GM21515 (cell line): ENCODE results near the gene TNNC2.
"Not testable (repeated sequence)": the region's sequence is repeated elsewhere in the genome, so short reads cannot be mapped to it uniquely, and the experiment has no call there.

ENCODE experiments used
- ATAC-seq: cut with Tn5 transposase; IDR thresholded peaks from one replicate; pipeline ENCODE4 v1.9.1; 2021; ENCODE audit not compliant: unreplicated experiment

The TNNC2 gene

DNA sequence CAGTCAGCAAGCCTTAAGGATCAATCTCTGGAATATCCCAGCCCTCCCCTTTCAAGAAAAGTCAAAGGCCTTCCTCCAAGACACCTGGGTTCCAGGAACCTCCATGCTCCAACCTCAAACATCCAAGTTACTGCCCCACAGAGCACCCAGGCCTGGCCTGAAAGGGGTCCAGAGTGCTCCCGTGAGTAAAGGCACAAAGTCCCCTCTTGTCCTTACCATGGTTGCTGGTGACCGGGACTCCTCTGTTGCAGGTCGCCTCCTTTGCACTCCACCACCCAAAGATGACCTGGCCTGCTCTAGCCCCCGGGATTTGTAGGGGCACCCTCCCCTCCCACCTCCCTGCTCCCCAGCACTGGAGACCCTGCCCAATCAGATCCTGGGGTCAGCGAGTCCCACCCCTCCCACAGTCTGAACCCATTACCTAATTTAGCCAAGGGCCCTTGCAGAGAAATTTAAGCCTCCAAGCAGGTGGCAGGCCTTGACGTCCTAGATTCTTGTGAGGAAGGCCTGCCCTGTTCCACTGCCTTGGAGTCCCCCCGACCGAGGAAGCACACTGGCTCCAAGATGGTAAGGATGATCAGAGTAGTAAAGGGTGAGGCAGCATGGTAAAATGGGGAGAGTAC, at the start of gene TNNC2:
TNNC2 (minus strand) TSS at position 283 of the 623 bp plus-strand sequence; CDS start at position 219, 64 bp downstream.
- no peak for ATAC-seq

DNA sequence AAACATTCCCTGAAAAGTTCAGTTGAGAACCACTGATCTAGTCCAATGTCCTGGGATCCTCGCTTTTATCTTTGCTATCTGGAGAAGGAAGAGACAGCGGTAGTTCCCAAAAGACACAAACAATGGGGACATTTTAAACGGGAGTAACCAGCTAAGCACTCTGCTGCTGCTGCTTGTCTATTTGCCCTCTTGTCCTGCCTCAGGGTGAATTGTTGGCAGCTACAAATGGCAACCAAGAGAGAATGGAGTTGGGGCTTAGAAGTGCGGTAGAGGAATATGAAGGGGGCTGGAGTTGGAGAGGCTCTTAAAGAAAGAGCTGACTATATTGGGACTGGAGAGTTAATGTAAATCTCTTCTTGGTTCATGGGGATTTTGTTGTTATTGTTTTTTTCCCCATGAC, 47.5 kb upstream of the TNNC2 start:
- no peak for ATAC-seq

DNA sequence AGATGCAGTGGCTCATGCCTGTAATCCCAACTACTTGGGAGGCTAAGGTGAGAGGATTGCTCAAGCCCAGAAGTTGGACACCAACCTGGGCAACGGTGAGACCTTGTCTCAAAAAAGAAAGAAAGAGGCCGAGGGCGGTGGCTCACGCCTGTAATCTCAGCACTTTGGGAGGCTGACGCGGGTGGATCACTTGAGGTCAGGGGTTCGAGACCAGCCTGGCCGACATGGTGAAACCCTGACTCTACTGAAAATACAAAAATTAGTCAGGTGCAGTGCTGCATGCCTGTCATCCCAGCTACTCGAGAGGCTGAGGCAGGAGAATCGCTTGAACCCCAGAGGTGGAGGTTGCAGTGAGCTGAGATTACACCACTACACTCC, 47.0 kb upstream of the TNNC2 start:
- ATAC-seq = not testable (repeated sequence)

DNA sequence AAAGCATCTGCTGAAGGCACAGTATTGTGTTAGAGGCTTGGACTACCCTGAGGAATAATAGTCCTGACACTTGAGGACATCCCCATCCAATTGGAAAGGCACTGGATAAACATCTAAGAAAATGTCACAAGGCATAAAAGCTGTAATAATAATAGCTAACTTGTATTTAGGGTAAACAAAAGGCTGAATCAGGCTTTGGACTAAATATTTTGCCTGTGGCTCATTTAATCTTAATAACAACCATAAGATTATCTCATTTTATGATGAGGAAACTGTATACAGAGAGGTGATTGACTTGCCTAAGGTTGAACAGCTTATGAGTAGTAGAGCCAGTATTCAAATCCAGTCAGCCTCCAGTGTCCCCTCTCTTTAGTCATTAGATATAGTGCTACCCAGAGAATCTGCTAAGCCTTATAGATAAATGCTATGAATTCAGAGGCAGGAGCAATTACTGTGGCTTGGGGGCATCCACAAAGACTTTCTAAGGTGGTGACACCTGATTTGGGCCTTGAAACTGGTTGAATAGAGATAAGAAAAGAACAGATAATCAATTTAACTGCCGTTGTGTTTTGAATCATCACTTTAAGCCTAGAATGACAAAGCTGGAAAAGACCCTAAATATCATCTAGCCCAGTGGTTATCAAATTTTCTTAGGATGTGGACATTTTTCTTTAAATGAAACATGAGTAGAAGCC, 46.4 kb upstream of the TNNC2 start:
- no peak for ATAC-seq

DNA sequence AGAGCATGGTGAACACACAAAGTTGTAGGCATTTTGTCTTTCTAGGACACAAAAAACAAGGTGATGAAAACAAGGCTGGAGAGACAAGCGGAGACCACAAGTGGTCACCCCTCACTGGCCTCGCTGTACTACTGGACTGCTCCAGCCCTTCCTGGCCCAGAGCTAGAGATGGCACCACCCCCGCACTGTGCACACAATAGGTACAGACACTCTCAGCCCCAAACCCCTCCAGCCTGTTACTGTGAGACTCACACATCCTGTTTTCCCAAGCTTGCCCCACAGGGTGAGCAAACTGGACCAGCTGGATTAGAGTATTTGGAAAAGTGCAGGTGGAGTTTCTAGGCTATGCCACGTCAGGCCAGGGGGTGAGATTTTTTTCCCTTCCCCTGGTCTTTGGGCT, 45.5 kb upstream of the TNNC2 start:
- ATAC-seq = no peak

DNA sequence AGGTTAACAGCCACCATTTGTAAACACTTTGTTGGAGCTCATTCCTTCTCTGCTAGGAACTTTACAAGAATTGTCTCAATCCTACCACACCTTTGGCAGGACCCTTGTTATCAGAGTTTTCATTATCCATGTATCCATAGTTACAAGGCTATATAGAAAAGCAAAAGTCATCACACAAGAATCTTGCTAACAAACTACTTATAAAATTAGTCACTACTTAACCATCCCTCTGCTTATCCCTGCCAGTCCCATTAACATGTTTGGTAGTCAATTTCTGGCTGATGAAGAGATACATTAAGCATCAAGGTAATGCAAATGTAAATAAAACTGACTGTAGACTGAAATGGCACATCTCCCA, 40.7 kb upstream of the TNNC2 start:
- ATAC-seq = no peak

DNA sequence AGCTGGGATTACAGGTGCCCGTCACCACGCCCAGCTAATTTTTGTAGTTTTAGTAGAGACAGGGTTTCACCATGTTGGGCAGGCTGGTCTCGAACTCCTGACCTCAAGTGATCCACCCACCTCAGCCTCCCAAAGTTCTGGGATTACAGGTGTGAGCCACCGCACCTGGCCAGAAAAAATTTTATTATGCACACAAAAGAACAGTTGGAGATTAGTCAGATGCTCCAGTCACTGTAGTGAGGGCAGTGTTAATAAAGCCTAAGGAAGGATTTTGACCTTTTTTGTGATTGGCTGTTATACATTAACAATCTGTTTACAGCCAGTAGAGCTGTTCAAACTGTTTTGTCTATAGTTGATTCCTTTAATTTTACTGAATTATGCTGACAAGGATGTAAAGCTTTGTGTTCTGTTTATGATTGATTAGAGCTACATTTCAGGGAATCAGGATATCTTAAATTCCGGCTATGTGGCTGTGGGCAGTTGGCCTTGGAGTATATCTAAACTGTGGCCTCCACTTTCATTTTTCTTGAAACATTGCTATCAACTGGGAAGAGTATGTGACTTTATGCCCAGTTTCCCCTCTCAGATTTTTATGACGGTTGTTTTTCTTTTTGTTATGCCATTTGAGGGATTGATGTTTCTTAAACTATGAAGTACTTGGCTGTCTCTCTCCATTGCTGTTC, 40.2 kb upstream of the TNNC2 start:
- ATAC-seq = no peak

DNA sequence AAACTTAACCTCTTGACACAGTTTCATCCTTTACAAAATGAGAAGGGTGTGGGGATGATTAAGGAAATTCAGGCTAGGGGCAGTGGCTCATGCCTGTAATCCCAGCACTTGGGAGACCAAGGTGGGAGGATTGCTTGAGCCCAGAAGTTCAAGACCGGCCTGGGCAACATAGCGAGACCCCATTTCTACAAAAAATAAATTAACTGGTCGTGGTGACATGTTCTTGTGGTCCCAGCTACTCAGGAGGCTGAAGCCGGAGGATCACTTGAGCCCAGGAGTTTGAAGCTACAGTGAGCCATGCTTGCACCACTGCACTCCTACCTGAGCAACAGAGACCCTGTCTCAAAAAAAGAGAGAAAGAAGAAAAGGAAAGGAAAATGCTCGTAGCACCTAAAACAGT, 39.3 kb upstream of the TNNC2 start:
- ATAC-seq = no peak

DNA sequence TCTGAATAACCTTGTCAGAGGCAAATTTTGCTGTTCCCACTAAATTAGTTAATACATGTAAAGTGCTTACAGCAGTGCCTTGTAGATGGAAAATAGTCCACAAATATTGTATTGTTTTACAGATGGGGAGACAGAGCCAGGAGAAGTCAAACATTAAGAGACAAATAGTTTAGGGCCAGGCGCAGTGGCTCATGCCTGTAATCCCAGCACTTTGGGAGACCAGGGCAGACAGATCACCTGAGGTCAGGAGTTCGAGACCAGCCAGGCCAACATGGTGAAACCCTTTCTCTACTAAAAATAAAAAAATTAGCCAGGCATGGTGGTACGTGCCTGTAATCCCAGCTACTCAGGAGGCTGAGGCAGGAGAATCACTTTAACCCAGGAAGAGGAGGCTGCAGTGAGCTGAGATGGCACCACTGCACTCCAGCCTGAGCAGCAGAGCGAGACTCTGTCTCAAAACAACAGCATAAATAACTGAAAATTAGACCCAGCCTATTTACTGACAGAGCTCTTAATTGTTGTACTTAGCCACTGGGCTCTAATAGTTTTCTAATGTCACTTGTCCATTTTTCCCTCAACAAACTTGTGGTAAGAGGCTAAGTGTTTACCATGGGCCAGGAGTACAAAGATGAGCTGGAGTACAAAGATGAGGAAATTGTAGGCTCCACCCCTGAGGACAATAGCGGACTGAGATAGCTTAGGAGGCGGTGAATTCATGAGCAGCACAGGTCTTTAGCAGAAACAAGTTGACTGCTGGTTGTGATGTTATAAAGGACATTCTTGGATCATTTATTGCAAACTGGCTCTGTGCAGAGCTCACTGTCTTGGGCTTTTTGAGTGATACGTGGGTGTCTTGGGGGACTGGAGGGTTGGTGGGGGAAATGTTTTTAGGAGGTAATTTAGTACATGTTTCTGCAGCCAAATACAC, 36.7 kb upstream of the TNNC2 start:
- no peak for ATAC-seq

DNA sequence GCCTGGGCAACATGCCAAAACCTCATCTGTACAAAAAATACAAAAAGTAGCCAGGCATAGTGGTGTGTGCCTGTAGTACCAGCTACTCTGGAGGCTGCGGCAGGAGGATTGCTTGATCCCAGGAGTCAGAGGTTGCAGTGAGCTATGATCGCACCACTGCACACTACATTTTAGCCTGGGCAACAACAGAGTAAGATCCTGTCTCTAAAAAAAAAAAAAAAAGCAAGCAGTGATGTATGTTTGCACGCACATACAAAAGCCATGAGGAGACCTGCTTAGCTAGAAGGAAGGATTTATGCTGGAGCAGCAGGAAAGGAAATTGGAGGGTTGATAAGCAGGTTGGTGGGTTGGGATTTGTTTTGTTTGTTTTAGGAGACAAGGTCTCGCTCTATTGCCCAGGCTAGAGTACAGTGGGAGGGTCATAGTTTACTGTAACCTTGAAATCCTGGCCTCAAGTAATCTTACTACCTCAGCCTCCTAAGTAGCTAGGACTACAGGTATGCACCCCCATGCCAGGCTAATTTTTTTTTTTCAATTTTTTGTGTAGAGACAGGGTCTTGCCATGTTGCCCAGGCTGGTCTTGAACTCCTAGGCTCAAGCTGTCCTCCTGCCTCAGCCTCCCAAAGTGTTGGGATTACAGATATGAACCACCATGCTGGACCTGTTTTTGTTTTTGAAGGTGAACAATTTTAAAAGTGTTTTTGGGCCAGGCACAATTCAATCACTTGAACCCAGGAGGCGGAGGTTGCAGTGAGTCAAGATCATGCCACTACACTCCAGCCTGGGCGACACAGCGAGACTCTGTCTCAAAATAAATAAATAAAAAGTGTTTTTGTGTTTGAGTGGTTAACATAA, 34.3 kb upstream of the TNNC2 start:
- no peak for ATAC-seq

DNA sequence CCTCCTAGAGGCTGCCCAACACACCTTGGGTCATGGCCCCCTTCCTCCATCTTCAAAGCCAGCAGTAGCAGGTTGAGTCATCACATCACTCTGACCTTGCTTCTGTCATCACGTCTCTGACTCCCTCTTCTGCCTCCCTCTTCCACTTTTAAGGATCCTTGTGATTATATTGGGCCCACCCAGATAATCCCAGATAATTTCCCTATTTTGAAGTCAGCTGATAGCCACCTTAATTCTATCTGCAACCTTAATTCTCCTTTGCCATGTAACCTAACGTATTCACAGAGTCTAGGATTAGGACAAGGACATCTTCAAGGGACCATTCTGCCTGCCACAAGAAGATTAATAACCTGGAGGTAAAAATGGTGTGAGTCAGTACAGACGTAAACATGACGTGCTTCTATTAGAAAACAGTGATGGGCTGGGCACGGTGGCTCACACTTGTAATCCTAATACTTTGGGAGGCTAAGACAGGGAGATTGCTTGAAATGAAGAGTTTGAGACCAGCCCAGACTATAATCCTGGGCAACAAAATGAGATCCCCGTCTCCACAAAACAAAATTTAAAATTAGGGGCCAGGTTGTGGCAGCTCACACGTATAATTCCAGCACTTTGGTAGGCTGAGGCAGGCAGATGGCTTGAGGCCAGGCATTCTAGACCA, 33.6 kb upstream of the TNNC2 start:
- ATAC-seq = no peak

DNA sequence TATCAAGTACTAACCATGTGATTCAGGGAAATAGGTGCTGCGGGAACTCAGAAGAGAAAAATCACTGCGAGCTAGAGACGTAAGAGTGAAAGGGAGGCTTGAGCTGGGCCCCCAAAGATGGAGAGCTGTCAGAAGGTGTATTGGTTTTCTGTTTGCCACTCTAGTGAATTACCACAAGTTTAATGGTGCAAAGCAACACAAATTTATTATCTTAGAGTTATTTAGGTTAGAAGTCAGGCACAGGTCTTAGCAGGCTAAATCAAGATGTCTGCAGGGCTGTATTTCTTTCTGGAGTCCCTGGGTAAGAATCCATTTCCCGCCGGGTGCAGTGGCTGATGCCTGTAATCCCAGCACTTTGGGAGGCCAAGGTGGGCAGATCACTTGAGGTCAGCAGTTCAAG, 32.8 kb upstream of the TNNC2 start:
- no peak for ATAC-seq

DNA sequence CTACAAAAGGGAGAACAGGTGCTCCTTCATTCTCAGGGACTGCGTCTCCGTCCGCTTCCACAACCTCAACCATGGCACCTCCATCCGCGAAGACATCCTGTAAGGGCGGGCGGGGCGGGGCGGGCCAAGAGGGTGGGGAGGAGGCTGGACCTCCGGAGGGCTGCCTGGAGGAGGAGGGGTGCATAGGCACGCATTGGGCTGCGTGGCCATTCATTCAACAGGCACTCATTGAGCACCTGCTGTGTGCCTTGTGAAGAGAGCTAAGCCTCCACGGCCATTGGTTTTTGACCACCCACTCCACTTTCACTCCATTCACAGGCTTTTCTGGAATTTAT, 30.7 kb upstream of the TNNC2 start:
- ATAC-seq = peak; percentile 30

DNA sequence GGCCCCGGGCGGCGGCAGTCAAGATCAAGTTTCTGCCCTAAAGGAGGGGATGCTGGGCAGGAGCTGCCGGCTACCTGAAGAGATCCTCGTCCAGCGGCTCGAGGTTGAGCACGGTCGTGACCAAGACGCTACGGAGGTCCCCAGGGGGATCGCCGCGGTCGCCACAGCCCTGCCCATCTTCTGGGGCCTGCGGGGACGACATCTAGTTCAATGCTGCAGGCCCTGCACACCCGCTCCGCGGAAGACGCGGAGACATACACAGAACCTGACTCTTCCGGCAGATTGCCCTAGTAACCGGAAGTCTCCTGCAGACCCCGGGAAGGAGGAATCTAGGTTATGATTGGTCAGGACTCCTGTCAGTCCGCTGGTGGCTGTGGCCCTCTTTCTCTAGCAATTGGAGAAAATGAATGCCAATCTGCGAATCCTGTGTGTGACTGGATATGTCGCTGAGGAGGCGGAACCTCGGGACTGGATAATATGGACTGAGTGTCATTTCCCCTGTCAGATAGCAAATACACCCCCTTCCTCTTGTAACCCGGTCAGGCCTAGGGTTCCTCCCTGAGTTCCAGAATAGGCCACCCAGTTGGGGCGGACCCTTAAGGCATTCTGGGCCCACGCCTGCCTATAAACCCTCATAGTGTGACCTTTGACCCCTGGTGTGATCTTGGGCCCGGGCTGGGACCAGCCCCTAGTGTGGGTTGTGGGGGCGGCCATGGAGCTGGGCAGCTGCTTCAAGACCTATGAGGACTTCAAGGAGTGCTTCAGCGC, 30.2 kb upstream of the TNNC2 start, which contains the start of the genes ACOT8 and ZSWIM3:
ACOT8 (minus strand) TSS at position 279 of the 768 bp plus-strand sequence; CDS start at position 202, 77 bp downstream.
ZSWIM3 (plus strand) TSS at position 501 of the 768 bp plus-strand sequence; CDS start at position 713, 212 bp downstream.
- peak; percentile 93 for ATAC-seq

DNA sequence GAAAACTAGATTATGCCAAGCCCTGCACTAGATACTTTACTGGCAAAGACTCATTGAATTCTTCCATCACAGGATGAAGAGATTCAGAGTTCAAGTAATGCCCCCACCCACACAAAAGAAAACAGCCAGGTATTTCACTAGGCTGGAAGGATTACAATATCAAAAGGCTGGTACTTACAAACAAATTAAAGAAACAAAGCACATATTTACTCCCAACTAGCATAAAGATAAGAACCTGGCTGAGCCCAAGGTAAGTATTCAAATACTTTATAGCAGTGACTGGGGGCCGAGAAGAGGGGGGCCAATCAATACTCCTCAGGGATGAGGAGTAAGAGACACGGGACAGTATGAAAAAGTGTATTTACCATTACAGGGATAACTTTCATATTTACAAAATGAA, 26.4 kb upstream of the TNNC2 start:
- ATAC-seq = no peak

DNA sequence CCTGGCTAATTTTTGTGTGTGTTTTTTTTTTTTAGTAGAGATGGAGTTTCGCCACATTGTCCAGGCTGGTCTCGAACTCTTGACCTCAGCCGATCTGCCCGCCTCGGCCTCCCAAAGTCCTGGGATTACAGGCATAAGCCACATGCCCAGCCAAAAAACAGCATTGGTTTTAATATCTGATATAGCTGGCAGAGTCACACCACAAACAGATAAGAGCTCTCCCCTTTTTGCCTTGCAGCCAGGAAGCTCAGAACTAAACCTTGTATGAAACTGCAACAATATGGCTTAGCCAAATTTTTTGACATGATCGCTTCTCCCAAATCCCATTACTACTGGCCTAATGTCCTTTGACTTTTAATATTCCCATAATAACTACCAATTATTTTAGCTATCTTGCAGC, 25.2 kb upstream of the TNNC2 start:
- no peak for ATAC-seq

DNA sequence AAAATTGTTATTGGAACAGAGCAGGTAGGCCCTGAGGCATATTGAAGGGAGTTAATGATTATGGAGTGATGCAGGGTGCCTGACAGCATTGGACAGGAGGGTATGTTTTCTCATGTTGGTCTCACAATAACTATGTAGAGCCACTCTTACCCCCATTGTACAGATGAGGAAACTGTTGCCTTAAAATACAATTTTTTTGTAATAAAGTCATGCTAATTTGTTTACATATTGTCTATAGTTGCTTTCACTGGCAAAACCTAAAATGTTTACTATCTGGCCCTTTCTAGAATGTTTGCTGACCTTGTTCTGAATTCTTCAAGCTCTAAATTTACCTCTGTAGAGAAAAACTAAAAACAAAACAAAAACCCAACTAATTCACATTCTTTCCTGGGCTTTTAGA, 24.4 kb upstream of the TNNC2 start:
- no peak for ATAC-seq

DNA sequence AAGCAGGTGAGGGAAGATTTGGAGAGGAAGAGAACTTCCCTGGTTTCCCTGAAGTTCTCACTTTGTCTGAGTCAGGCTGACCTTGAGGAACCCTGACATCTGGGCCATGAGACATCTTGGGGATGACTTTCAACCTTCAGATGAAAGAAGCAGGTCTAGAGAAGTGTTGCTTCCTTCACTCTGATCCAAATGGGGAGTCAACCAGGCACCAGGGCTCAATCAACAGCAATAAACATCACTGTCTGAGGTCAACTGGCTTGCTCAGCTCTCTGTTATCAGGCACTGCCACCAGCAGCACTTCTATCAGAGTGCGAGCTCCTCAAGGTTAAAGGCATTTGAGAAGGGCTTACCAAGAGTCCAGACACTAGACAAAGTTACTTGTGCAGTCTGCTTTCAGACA, 23.8 kb upstream of the TNNC2 start:
- no peak for ATAC-seq

DNA sequence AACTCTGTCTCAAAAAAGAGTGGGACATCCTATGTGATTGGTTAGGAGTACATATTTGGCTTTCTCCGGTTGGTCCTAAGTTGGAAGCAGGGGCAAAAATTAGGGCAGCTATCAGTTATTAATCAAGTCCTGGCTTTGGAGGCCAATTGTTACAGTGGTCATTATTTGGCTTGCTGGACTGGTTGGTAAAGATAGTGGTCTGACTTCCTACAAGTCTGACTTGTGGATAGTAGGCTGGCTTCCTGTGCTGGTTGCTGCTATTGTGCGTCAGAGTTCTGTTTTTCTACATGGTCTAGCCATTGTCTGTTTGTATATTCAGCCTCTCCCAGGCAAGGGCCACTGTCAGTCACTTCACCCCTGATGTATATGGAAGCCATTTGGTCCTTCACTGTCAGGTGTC, 23.1 kb upstream of the TNNC2 start:
- ATAC-seq = no peak
